GM21825 (cell line): ENCODE results near the gene MSI2.
"Not testable (repeated sequence)": the region's sequence is repeated elsewhere in the genome, so short reads cannot be mapped to it uniquely, and the experiment has no call there.

ENCODE experiments used
- ATAC-seq: cut with Tn5 transposase; IDR thresholded peaks from one replicate; pipeline ENCODE4 v1.9.1; 2021; ENCODE audit warnings: mild to moderate bottlenecking, moderate library complexity; ENCODE audit not compliant: unreplicated experiment

MSI2 gene

GRCh38 chr17:57255776-57256681 lies at the start of gene MSI2:
Gene MSI2, plus strand, starts transcription at chr17:57256523. Its CDS starts 220 bp downstream, at chr17:57256743.
- peak; percentile 56 for ATAC-seq

DNA sequence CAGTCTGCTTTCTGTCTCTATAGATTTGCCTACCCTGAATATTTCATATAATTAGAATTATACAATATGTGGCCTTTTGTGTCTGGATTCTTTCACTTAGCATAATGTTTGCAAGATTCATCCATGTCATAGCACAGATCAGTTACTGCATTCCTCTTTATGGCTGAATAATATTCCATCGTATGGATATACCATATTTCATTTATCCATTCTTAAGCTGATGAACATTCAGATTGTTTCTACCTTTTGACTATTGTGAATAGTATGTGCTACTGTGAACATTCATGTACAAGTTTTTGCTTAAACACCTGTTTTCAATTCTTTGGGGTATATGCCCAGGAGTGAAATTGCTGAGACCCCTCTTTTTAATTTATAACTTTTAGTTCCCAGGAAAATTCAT lies 49.4 kb upstream of the MSI2 start:
- ATAC-seq = no peak

- ATAC-seq = no peak
Observed at GRCh38 chr17:57207396-57207795, 48.9 kb upstream of the MSI2 start.

DNA sequence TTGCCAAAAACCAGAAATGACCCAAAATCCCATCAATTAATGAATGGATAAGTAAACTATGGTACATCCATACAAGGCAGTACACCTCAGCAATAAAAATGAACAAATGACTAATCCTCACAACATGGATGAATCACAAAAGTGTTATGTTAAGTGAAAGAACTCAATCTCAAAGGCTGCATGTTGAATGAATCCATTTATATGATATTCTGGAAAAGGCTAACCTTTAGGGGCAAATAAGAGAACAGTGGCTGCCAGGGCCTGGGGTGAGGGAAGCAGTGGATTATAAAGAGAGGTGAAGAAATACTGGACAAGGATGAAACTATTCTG lies 46.1 kb upstream of the MSI2 start:
- ATAC-seq = no peak

DNA sequence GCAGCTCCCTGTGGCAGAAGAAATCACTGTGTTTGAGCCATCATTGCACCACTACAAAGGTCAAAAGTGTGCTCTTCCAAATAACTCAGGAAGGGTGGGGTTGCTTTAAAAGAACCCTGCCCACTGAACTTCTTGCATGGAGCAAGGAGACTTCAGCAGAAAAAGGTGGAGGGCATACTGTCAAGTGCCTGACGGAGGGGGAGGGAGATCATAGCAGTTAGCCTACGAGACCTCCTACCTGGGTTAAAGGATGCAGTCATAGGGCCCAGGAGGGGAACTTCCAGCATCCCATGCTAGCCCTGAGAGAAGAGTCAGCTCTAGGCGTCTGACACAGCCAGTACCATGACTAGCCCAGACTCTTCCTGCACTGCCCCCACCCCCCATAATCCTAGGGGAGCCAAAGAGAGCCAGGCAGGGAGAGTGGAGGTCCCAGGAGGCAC lies 45.3 kb upstream of the MSI2 start:
- no peak for ATAC-seq

DNA sequence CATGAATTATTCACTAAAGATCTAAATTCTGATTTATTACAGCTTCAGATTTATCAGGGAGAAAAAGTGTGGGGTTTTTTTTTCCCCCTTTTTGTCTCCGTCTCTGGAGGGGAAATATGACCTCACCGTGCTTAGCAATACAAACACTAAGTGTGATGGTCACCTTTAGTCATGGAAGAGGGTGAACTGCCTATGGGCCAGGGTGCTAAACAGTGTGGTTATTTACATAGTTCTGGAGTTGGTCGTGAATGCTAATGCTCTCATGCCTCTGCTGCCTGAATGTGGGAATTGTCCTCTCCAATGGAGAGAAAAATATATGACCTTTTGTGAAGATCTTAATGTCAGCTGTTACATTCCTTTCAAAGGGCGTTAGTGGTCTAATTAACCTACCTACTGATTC lies 44.8 kb upstream of the MSI2 start:
- no peak for ATAC-seq

DNA sequence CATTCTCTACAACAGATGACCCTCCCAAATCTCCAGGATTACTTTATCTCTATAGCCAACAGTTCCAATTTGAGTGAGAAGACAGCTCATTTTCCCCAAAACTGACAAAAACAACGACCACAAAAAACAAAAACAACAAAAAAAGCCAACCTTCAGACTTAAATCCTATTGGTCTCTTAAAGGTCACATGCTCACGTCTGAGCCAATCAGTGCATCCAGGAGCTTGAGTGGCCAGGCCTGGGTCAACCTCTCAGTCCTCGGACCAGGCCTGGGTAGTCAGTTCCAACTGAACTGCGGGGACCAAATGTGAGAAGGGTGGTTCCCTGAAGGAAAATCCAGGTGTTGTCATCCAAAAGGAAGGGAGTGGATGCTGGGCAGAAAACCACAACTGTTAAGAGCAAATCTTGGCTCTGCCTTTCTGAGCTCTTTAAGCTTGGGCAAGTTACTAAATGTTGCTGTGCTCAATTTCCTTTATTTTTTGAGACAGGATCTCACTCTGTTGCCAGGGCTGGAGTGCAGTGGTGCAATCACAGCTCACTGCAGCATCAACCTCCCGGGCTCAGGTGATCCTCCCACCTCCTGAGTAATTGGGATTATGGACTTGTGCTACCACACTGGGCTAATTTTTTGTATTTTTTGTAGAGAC lies 43.0 kb upstream of the MSI2 start:
- no peak for ATAC-seq

DNA sequence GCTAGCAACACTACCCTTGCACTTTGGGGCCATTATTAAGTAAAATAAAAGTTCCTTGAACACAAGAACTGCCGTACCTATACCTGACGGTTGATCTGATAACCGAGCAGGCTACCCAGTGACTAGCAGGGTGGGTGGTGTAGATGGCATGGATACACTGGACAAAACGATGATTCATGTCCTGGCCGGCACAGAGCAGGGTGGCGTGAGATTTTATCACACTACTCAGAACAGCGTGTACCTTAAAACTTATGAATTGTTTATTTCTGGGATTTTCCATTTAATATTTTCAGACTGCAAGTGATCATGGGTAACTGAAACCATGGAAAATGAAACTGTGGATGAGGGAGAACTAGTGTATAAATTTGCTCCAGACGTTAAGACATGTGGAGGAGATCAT lies 41.0 kb upstream of the MSI2 start:
- ATAC-seq = no peak

DNA sequence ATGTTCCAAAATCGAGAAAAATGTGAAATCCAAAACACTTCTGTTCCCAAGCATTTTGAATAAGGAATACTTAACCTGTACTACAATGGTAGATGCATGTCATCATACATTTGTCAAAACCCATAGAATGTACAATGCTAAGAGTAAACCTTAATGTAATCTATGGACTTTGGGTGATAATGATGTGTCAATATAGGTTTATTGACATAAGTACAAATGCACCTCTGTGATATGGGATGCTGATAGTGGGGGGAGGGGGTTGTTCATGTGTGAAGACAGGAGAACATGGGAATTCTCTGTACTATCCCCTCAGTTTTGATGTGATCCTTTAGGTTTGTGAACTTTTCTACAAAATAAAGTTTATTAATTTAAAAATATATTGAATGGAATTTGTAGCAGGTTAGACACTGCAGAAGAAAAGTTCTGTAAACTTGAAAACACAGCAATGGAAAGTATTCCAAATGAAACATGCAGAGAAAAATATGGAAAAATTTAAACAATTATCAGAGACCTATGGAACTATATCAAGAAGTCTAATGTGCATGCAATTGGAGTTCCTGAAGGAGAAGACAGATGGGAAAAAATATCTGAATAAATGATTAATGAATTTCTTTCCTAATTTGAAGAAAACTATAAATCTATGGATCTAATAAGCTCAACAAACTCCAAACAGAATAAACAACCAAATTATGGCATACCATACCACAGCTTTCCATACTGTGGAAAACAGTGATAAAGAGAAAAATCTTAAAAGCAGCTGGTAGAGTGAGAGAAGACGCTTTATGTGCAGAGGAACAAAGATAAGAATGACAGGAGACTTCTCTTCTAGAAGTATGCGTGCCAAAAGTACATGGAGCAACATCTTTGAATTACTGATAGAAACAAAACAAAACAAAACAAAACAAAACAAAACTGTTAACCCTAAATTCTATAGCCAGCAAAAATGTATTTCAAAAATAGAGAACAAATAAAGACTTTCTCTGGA lies 34.7 kb upstream of the MSI2 start:
- no peak for ATAC-seq

- not testable (repeated sequence) for ATAC-seq
Observed at GRCh38 chr17:57222422-57222821, 33.9 kb upstream of the MSI2 start.

DNA sequence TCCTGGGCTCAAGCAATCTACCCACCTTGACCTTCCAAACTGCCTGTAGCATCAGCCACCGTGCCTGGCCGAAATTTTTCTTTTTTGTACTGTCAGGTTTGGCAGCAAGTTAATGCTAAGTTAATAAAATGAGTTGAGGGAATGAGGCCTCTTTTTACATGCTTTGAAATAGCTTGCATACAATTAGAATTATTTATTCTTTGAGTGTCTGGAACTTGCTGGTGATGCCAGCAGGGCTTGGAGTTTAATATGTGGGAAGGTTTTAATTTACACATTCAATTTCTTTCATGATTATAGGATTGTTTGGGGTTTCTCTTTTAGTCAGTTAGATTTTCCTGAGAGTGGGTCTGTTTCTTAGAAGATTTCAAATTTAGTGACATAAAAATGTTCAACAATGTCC lies 31.2 kb upstream of the MSI2 start:
- ATAC-seq = no peak

- no peak for ATAC-seq
Observed at GRCh38 chr17:57226793-57227192, 29.5 kb upstream of the MSI2 start.

DNA sequence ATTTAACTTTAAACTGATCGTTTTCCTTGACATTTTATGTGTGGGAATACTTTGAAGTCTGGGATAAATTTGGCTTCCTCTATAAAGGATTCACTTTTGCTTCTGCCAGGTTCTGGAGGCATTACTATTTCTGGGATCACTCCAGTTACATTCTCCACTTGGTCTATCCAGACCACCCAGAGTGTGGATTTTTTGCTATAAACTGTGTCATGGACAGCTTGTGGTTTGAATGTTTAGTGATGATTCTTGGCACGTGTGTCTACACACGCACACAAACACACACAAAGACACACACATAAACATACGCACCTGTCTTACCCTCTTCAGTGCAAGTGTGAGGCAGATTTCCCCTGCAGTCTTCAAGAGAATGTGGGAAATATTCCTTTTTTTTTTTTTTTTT lies 27.4 kb upstream of the MSI2 start:
- no peak for ATAC-seq

DNA sequence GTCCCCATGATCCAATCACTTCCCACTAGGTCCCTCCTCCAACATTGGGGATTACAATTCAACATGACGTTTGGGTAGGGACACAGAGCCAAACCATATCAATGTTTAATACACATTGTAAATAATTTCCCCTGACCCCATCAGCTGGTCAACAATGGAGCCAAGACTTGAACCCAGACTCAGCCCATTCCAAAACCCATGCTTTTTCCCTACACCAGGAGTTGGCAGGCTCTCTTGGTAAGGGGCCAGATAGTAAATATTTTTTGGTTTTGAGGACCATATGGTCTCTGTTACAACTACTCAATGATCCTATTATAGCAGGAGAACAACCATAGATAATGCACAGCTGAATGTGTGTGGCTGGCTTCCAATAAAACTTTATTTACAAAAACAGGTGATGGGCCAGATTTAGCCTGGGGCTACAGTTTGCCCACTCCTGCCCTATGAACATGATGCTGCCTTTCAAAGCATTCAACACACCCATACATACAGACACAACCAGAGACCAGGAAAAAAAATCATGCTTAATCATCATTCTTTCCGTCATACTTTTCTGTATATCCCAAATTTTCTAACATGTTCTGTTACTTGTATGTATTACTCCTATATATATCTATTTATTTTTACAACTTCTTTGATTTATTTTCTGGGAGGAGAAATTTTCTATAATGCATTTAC lies 22.1 kb upstream of the MSI2 start:
- no peak for ATAC-seq

DNA sequence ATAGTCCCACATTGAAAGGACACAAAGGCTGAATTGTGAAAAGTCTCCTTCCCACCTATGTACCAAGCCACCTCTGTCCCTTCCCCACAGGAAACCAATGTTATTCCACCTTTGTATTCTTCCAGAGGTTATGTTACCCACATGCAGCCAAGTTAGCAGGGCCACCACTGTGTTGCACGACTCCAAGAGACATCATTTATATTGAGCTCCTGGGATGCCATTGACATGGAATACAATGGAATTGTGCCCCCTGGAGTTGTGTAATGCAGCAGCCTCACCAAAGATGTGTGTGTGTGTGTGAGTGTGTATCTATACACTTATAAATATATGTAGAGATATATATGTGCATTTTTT lies 21.6 kb upstream of the MSI2 start:
- ATAC-seq = no peak

- ATAC-seq = no peak
Observed at GRCh38 chr17:57235124-57235523, 21.2 kb upstream of the MSI2 start.

GRCh38 chr17:57236686-57237299 lies 19.5 kb upstream of the MSI2 start:
- ATAC-seq = no peak

- no peak for ATAC-seq
Observed at GRCh38 chr17:57240648-57241047, 15.7 kb upstream of the MSI2 start.

- no peak for ATAC-seq
Observed at GRCh38 chr17:57242148-57242547, 14.2 kb upstream of the MSI2 start.

GRCh38 chr17:57243171-57243622 lies 13.1 kb upstream of the MSI2 start:
- no peak for ATAC-seq
